Measurements from ENCODE around the gene CD247. TPM values are rescaled to one million over a fixed set of nuclear protein-coding genes. Genes with fewer than 3 reads are reported as not detected.

CD247 gene
- total RNA-seq, 4 donors from 2014 or later, result 0.26 to 2.0 (median 0.52) TPM; not detected in 1

- 70% methylated on average over 12 of the region's 14 CpGs for WGBS
- Histone ChIP-seq H3K27me3 (peaks cover 0 to 9% (median 0%) of the 10 kb centered on the region in 4 donors), H3K27ac (replicated peaks in 1 of 4) (no peak overlapping the region), H3K4me1 (no peaks in the 10 kb centered on the region), H3K9me3 (no peaks in the 10 kb centered on the region), H3K36me3 (no peaks in the 10 kb centered on the region), H3K4me3 (no peak overlapping the region)
- TF ChIP-seq EP300 (IDR thresholded peaks at IDR 0.05) (no peak), POLR2AphosphoS5 (IDR thresholded peaks at IDR 0.05) (no peak), POLR2A (IDR thresholded peaks at IDR 0.05; ENCODE audit: low read depth) (no peak), CTCF (IDR thresholded peaks at IDR 0.05) (no peak)
- intact Hi-C loops (cut with DNase I), result no loop called here
- no peak for DNase-seq (ENCODE audit: extremely low spot score)
Observed at GRCh38 chr1:167503626-167504466, 14.5 kb downstream of the CD247 start.

GRCh38 chr1:167502719-167503462, 15.4 kb downstream of the CD247 start:
- Histone ChIP-seq H3K36me3 (no peaks in the 10 kb centered on the region), H3K4me1 (no peaks in the 10 kb centered on the region), H3K4me3 (no peak overlapping the region), H3K27me3 (peaks cover 0 to 9% (median 0%) of the 10 kb centered on the region in 4 donors), H3K9me3 (no peaks in the 10 kb centered on the region), H3K27ac (replicated peaks in 1 of 4) (no peak overlapping the region)
- DNase-seq (ENCODE audit: extremely low spot score), result no peak
- TF ChIP-seq EP300 (IDR thresholded peaks at IDR 0.05) (no peak), CTCF (IDR thresholded peaks at IDR 0.05) (no peak), POLR2AphosphoS5 (IDR thresholded peaks at IDR 0.05) (no peak), POLR2A (IDR thresholded peaks at IDR 0.05; ENCODE audit: low read depth) (no peak)
- 55% methylated on average over 4 of the region's 4 CpGs for WGBS
- intact Hi-C loops (cut with DNase I), result no loop called here

- no peaks in the 10 kb centered on the region for H3K36me3 ChIP-seq
- H3K27me3 ChIP-seq, result peaks cover 0 to 9% (median 0%) of the 10 kb centered on the region in 4 donors
- 81% methylated on average over 5 of the region's 5 CpGs for WGBS
- no peak overlapping the region for H3K27ac ChIP-seq (replicated peaks in 1 of 4)
- H3K4me1 ChIP-seq, result no peaks in the 10 kb centered on the region
- no peaks in the 10 kb centered on the region for H3K9me3 ChIP-seq
- H3K4me3 ChIP-seq, result no peak overlapping the region
- TF ChIP-seq POLR2A (IDR thresholded peaks at IDR 0.05; ENCODE audit: low read depth) (no peak), CTCF (IDR thresholded peaks at IDR 0.05) (no peak), POLR2AphosphoS5 (IDR thresholded peaks at IDR 0.05) (no peak)
- no peak for DNase-seq (ENCODE audit: extremely low spot score)
- intact Hi-C loops (cut with DNase I), result no loop called here
Observed at GRCh38 chr1:167502192-167502551, 16.2 kb downstream of the CD247 start.

- intact Hi-C loops (cut with DNase I), result no loop called here
- H3K36me3 ChIP-seq, result no peaks in the 10 kb centered on the region
- no peaks in the 10 kb centered on the region for H3K4me1 ChIP-seq
- peaks cover 0 to 9% (median 0%) of the 10 kb centered on the region in 4 donors for H3K27me3 ChIP-seq
- WGBS, result 75% methylated on average over 10 of the region's 10 CpGs
- H3K27ac ChIP-seq (replicated peaks in 1 of 4), result no peak overlapping the region
- DNase-seq (ENCODE audit: extremely low spot score), result no peak
- H3K4me3 ChIP-seq, result no peak overlapping the region
- TF ChIP-seq CTCF (IDR thresholded peaks at IDR 0.05) (no peak), POLR2AphosphoS5 (IDR thresholded peaks at IDR 0.05) (no peak), EP300 (IDR thresholded peaks at IDR 0.05) (no peak), POLR2A (IDR thresholded peaks at IDR 0.05; ENCODE audit: low read depth) (no peak)
- H3K9me3 ChIP-seq, result no peaks in the 10 kb centered on the region
Observed at GRCh38 chr1:167501515-167502191, 16.7 kb downstream of the CD247 start.
